Stimulated activated naive CD8-positive, alpha-beta T cell treated with anti-CD3 and anti-CD28 coated beads, Interleukin-15, Interleukin-2, amounts not matched to agents 100 U/mL and 50 U/mL, for 24 hours (primary cell): ENCODE measurements around the gene IGF1R.

ENCODE experiments used
- ATAC-seq: fragments of 150-1000 bp; cut with Tn5 transposase; one replicate; pipeline ENCODE4 v1.10.0; 2021
- DNase-seq: peaks from one replicate; pipeline ENCODE4 v3.0.0; 2021

IGF1R gene

GRCh38 chr15:98776607-98777281, 128.4 kb downstream of the IGF1R start:
- DNase-seq (no peak), ATAC-seq (no peak)

DNA sequence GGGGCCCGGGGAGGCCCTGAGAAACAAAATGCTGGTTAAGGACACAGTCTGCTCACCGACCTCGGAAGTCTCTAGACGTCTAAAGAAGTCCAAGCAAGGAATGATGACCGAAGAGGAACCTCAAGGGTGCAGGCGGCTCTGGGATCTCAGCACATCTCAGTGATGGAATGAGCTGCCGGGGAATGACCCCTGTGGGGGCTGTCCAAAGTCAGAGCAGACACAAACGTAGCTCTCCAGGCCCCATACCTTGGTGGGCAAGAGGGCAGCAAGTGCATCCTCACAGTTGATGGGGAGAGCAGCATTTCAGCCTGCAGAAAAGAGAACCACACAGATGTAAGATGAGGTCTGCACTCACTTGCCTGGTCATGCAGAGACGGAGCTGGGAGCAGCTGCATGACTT, 129.1 kb downstream of the IGF1R start:
- ATAC-seq, result no peak
- DNase-seq, result no peak

GRCh38 chr15:98778263-98778959, 130.1 kb downstream of the IGF1R start:
- DNase-seq (no peak), ATAC-seq (peak; percentile 52)

DNA sequence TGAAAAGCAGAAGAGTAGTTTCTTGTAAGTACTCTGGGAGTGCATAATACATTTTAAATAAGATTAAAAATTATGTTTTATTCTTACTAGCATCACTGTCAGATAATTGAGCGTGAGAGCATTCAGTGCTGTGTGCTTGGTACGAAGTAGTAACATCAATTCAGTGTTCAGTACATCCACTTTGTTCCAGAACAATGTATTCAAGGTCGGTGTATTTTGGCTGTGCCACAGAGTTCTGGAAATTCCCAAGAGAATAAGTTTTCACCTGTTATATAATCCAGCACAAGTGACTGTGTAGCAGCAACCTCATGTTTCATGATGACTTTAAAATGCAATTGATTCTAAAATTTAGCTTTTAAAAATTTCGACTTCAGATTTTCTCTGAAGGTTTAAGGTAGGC, 130.6 kb downstream of the IGF1R start:
- no peak for ATAC-seq

GRCh38 chr15:98779463-98780071, 131.2 kb downstream of the IGF1R start:
- DNase-seq, result peak; percentile 83
- peak; percentile 85 for ATAC-seq

More for the DNA sequence above, 130.6 kb downstream of the IGF1R start:
- DNase-seq, result no peak

GRCh38 chr15:98781838-98782237, 133.5 kb downstream of the IGF1R start:
- no peak for DNase-seq
- no peak for ATAC-seq

- DNase-seq (no peak), ATAC-seq (no peak)
These were observed 134.5 kb downstream of the IGF1R start for GRCh38 chr15:98782801-98783200.

GRCh38 chr15:98785431-98785806, 137.1 kb downstream of the IGF1R start:
- DNase-seq (no peak), ATAC-seq (no peak)

GRCh38 chr15:98785807-98786621, 137.7 kb downstream of the IGF1R start:
- DNase-seq (no peak), ATAC-seq (peak; percentile 75)

DNA sequence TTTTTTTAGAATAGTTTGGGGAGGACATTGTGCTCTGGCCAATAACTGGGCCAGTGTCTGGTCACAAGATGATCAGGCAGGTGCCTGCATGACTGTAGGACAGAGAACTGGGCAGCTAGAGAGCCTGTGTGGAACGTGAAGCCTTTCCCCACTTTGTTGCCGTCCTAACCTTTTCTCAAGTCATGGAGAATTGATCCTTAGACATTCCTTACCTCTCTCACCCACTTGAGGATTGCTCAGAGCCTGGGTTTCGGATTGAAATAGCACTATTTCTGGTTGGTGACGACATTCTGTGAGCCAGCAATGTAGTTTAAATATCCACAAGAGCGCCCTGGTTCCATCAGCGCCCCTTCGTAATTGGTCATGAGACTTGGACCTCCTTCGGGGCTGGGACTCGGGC, 138.4 kb downstream of the IGF1R start:
- no peak for DNase-seq

DNA sequence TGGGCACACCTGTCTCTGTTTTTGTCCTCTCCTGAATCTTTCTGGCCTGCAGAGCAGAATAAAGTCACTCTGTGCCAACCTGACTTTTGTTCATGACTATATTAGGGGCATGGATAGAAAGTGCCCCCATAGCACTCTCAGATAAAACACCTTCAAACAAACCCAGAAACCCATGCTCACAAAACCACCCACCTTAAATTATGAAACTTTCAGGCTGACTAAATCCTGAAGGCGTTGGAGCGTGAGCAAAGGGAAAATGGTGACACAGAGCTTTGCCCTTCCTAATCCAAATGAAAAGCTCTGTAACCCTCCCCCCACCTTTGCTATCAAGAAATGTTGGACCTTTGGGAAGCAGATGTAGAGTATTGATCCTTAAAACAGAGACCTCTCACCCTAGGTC, 138.9 kb downstream of the IGF1R start:
- DNase-seq (no peak), ATAC-seq (peak; percentile 63)

More for the DNA sequence above, 138.4 kb downstream of the IGF1R start:
- ATAC-seq, result no peak

- ATAC-seq (no peak), DNase-seq (no peak)
These were observed 139.8 kb downstream of the IGF1R start for GRCh38 chr15:98787936-98788757.

GRCh38 chr15:98789020-98789419, 140.7 kb downstream of the IGF1R start:
- no peak for DNase-seq

DNA sequence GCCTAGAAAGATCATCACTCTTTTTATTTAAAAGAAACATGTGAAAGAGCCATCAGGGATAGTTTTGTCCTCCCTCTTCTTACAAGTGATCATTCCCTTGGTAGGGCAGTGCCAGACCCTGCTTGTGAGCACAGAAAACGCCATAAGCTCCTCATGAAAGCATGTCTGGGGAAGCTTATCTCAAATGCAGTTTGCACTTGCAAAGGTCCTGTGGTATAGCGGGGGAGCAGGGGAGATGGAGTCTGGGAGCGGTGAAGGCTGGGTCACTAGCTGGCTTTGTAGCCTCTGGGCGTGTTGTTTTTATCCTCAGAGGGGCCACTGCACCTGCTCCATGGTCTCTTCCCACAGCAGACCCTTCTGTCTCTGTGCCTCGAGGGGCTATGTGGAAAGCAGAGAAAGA, 141.9 kb downstream of the IGF1R start:
- no peak for ATAC-seq
- no peak for DNase-seq

More at GRCh38 chr15:98789020-98789419, 140.7 kb downstream of the IGF1R start:
- no peak for ATAC-seq

DNA sequence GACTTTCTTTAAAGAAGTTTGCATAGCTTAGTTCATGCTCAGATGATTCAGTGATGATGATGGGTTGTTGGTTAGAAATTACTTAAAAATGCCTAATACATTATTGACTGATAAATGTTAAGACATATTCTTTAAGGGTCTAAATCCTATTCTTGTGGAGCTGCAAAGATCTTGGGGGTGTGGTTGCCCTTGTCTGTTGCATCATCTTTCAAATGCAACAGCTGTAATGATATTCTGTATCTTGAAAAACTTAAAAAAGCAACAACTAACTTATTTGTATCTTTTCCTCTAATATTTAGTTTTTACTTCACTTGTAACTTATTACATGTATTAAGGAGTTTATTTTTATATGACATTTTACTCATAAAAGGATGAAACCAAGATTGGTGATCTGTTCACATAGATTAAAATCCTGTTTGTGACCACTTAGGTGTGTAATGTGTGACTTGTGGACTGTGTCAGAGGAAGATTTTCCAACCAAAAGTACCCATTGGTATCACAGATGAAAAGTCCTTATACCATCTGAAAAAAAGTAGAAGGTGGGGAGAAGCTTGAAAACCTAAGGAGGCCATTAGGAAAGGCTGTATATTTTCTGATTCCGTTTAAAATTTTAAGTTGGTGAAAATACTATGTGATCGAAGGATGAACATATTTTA, 142.8 kb downstream of the IGF1R start:
- DNase-seq (no peak), ATAC-seq (peak; percentile 54)

- ATAC-seq (no peak), DNase-seq (no peak)
These were observed 143.8 kb downstream of the IGF1R start for GRCh38 chr15:98792117-98792516.

- no peak for DNase-seq
- ATAC-seq, result no peak
These were observed 145.9 kb downstream of the IGF1R start for GRCh38 chr15:98794211-98794610.

DNA sequence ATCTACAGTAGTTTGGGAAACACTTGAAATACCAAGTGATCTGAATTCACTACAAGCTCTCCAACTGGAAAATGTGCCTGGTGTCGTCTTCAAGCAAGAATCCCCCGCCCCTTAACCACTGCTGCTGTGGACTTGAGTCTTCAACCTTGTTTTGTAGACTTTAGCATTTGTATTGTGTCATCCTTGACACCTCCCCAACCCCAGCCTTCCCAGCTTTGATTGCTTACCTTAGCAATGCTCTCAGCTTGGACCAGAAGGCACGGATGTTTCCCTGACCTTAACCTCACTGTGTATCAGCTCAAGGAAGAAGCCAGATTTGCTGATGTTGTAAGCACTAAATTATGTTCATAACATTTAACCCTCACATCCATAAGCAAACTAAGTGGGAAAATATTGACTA, 146.4 kb downstream of the IGF1R start:
- ATAC-seq (no peak), DNase-seq (no peak)

- ATAC-seq, result no peak
- DNase-seq, result no peak
These were observed 147.6 kb downstream of the IGF1R start for GRCh38 chr15:98795980-98796379.

- no peak for ATAC-seq
These were observed 148.5 kb downstream of the IGF1R start for GRCh38 chr15:98796685-98797357.

More at GRCh38 chr15:98796685-98797357, 148.5 kb downstream of the IGF1R start:
- no peak for DNase-seq
